Stimulated activated naive CD8-positive, alpha-beta T cell treated with anti-CD3 and anti-CD28 coated beads, Interleukin-15, Interleukin-2, amounts not matched to agents 100 ng/mL and 50 ng/mL, for 24 hours (primary cell): ENCODE measurements around the gene ACOT2.
"Not testable (repeated sequence)": the region's sequence is repeated elsewhere in the genome, so short reads cannot be mapped to it uniquely, and the experiment has no call there.

Experiments used
- H3K27ac Mint-ChIP-seq: one replicate; pipeline ENCODE4 v1.8.0; 2021; ENCODE audit warnings: mild to moderate bottlenecking, mixed read lengths
- H3K27me3 Mint-ChIP-seq: one replicate; pipeline ENCODE4 v1.8.0; 2021; ENCODE audit warnings: mixed read lengths
- H3K36me3 Mint-ChIP-seq: one replicate; pipeline ENCODE4 v1.8.0; 2021; ENCODE audit warnings: low read depth, mixed read lengths
- H3K4me1 Mint-ChIP-seq: one replicate; pipeline ENCODE4 v1.8.0; 2021; ENCODE audit warnings: low read depth, mixed read lengths
- H3K4me3 Mint-ChIP-seq: one replicate; pipeline ENCODE4 v1.8.0; 2021; ENCODE audit warnings: mild to moderate bottlenecking, mixed read lengths
- H3K9me3 Mint-ChIP-seq: one replicate; pipeline ENCODE4 v1.8.0; 2021; ENCODE audit warnings: mixed read lengths

Gene ACOT2, protein sequence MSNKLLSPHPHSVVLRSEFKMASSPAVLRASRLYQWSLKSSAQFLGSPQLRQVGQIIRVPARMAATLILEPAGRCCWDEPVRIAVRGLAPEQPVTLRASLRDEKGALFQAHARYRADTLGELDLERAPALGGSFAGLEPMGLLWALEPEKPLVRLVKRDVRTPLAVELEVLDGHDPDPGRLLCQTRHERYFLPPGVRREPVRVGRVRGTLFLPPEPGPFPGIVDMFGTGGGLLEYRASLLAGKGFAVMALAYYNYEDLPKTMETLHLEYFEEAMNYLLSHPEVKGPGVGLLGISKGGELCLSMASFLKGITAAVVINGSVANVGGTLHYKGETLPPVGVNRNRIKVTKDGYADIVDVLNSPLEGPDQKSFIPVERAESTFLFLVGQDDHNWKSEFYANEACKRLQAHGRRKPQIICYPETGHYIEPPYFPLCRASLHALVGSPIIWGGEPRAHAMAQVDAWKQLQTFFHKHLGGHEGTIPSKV

DNA sequence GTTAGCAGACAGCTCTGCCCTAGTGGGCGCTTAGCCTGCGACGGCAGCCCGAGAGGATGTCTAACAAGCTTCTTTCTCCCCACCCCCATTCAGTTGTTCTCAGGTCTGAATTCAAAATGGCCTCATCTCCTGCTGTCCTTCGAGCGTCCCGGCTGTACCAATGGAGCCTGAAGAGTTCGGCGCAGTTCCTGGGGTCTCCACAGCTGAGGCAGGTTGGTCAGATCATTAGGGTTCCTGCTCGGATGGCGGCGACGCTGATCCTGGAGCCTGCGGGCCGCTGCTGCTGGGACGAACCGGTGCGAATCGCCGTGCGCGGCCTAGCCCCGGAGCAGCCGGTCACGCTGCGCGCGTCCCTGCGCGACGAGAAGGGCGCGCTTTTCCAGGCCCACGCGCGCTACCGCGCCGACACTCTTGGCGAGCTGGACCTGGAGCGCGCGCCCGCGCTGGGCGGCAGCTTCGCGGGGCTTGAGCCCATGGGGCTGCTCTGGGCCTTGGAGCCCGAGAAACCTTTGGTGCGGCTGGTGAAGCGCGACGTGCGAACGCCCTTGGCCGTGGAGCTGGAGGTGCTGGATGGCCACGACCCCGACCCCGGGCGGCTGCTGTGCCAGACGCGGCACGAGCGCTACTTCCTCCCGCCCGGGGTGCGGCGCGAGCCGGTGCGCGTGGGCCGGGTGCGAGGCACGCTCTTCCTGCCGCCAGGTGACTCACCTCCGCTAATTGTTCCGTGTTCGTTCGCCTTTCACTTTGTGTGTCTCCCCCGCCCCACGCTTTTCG is at the start of gene ACOT2:
TSS of gene ACOT2 (plus strand) at position 29 of the 774 bp plus-strand sequence. CDS start at position 57, 28 bp downstream.
- Mint-ChIP-seq H3K36me3 (peaks cover 39% of the 10 kb centered on the region), H3K4me3 (peak within 1 kb of the TSS; percentile 91), H3K27ac (peak within 1 kb of the TSS; percentile 98), H3K4me1 (peaks cover 60% of the 10 kb centered on the region)
- H3K27me3 Mint-ChIP-seq, H3K9me3 Mint-ChIP-seq: not testable (repeated sequence)

- no peaks in the 10 kb centered on the region for H3K4me1 Mint-ChIP-seq
- no peaks in the 10 kb centered on the region for H3K36me3 Mint-ChIP-seq
- no peaks in the 10 kb centered on the region for H3K9me3 Mint-ChIP-seq
- H3K27ac Mint-ChIP-seq, result no peak overlapping the region
- no peak overlapping the region for H3K4me3 Mint-ChIP-seq
- no peaks in the 10 kb centered on the region for H3K27me3 Mint-ChIP-seq
These were observed 47.8 kb upstream of the ACOT2 start for GRCh38 chr14:73521229-73521628.

GRCh38 chr14:73524493-73524892 is 44.5 kb upstream of the ACOT2 start:
- Mint-ChIP-seq H3K27ac (no peak overlapping the region), H3K9me3 (no peaks in the 10 kb centered on the region), H3K36me3 (no peaks in the 10 kb centered on the region), H3K4me3 (no peak overlapping the region), H3K27me3 (no peaks in the 10 kb centered on the region), H3K4me1 (no peaks in the 10 kb centered on the region)

GRCh38 chr14:73526036-73526984 is 42.7 kb upstream of the ACOT2 start:
- no peaks in the 10 kb centered on the region for H3K4me1 Mint-ChIP-seq
- H3K36me3 Mint-ChIP-seq, result no peaks in the 10 kb centered on the region
- H3K27me3 Mint-ChIP-seq, result no peaks in the 10 kb centered on the region
- no peak overlapping the region for H3K4me3 Mint-ChIP-seq
- no peak overlapping the region for H3K27ac Mint-ChIP-seq
- no peaks in the 10 kb centered on the region for H3K9me3 Mint-ChIP-seq

GRCh38 chr14:73529356-73529755 is 39.7 kb upstream of the ACOT2 start:
- H3K4me1 Mint-ChIP-seq, H3K9me3 Mint-ChIP-seq, H3K36me3 Mint-ChIP-seq, H3K4me3 Mint-ChIP-seq, H3K27ac Mint-ChIP-seq, H3K27me3 Mint-ChIP-seq: not testable (repeated sequence)

GRCh38 chr14:73531971-73532370 is 37.0 kb upstream of the ACOT2 start:
- not testable (repeated sequence) for H3K4me3 Mint-ChIP-seq, H3K4me1 Mint-ChIP-seq, H3K27me3 Mint-ChIP-seq, H3K27ac Mint-ChIP-seq, H3K36me3 Mint-ChIP-seq, H3K9me3 Mint-ChIP-seq

- peak overlapping the region; percentile 45 for H3K4me3 Mint-ChIP-seq
These were observed 31.6 kb upstream of the ACOT2 start for GRCh38 chr14:73537244-73538045.

GRCh38 chr14:73539017-73539416 is 30.0 kb upstream of the ACOT2 start:
- not testable (repeated sequence) for H3K4me3 Mint-ChIP-seq

More at GRCh38 chr14:73537244-73538045, 31.6 kb upstream of the ACOT2 start:
- not testable (repeated sequence) for H3K9me3 Mint-ChIP-seq, H3K27ac Mint-ChIP-seq, H3K36me3 Mint-ChIP-seq, H3K27me3 Mint-ChIP-seq, H3K4me1 Mint-ChIP-seq

DNA sequence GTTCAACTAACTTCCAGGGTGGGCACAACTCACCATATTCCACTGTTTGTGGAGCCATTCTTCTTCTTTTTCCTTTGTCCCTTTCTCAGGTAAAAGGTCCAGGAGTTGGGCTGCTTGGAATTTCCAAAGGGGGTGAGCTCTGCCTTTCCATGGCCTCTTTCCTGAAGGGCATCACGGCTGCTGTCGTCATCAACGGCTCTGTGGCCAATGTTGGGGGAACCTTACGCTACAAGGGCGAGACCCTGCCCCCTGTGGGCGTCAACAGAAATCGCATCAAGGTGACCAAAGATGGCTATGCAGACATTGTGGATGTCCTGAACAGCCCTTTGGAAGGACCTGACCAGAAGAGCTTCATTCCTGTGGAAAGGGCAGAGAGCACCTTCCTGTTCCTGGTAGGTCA is 26.1 kb upstream of the ACOT2 start:
- H3K36me3 Mint-ChIP-seq, H3K27ac Mint-ChIP-seq, H3K27me3 Mint-ChIP-seq, H3K4me3 Mint-ChIP-seq, H3K4me1 Mint-ChIP-seq, H3K9me3 Mint-ChIP-seq: not testable (repeated sequence)

More at GRCh38 chr14:73539017-73539416, 30.0 kb upstream of the ACOT2 start:
- H3K9me3 Mint-ChIP-seq, H3K27ac Mint-ChIP-seq, H3K4me1 Mint-ChIP-seq, H3K36me3 Mint-ChIP-seq, H3K27me3 Mint-ChIP-seq: not testable (repeated sequence)

DNA sequence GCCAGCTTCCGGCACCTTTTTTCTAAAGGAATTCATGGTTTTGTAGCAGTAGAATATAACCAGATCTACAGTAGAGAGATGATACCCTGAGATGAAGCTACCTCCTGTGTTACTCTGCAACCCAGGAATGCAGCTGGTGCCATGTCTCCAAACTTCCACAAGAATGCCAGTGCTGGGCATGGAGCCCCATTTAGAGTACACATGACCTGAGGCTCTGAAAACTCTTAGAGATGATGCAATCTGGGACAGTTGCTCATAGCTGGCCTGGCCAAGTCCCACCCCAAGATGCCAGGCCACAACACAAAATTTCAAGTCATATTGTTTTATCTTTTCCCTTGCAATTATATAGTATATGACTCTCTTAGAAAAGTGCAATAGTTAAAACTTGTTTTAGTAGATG is 23.7 kb upstream of the ACOT2 start:
- not testable (repeated sequence) for H3K9me3 Mint-ChIP-seq, H3K27me3 Mint-ChIP-seq

DNA sequence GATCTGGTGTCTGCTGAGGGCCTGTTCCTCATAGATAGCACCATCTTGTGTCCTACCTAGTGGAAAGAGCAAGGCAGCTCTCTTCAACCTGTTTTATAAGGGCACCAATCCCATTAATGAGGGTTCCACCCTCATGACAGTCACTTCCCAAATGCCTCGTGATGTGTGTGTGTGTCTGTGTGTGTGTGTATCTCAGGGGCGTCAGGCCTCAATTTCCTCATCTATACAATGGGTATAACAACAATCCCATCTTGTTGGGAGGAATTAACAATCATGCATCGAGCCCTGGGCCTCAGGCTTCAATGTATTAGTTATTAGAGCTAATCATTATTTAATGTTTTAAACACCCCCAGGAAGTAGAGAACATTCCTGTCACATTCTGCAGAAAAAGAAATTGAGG is 19.9 kb upstream of the ACOT2 start:
- H3K27me3 Mint-ChIP-seq, H3K36me3 Mint-ChIP-seq, H3K27ac Mint-ChIP-seq, H3K4me3 Mint-ChIP-seq, H3K4me1 Mint-ChIP-seq, H3K9me3 Mint-ChIP-seq: not testable (repeated sequence)

More for the DNA sequence above, 23.7 kb upstream of the ACOT2 start:
- H3K4me3 Mint-ChIP-seq, H3K36me3 Mint-ChIP-seq, H3K27ac Mint-ChIP-seq, H3K4me1 Mint-ChIP-seq: not testable (repeated sequence)

DNA sequence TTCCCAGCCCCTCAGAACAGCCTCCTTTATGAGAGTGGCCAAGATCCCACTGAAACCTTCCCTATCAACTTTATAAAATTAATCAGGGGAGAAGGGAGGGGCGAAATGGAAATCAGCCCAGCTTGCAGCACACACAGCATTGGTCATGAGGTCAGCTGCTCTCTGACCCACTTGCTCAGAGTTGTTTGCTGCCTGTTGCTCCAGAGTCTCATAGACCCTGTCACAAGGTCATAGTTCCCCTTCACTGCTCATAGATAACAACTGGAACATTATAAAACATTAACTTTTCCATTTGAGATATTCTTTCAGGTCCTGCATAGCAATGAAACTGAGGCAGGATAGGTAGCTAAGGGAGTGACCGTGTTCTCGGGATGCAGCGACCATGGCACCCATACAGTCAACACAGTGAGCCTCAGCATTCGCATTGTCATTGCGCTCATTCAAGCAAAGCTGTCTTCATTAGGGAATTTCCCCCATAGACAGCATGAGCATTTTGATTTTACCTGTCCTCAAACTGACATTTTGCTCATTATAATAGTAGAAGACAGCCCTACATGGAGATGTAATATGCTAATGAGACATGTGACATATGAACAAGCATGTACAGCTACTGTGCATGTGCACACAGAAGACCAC is 19.0 kb upstream of the ACOT2 start:
- H3K9me3 Mint-ChIP-seq, result not testable (repeated sequence)

DNA sequence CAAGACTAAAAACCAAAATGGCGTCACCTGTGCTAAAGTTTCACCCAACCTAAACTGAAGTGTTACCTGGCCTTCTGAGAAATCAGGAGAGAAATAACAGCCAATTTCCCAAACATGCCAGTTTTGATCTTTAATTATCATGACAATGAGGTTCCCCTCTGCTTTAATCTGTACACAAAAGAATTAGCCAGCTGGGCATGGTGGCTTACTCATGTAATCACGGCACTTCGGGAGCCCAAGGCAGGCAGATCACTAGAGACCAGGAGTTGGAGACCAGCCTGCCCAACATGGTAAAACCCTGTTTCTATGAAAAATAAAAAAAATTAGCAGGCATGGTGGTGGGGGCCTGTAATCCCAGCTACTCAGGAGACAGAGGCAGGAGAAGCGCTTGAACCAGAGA is 15.2 kb upstream of the ACOT2 start:
- Mint-ChIP-seq H3K27ac (no peak overlapping the region), H3K4me1 (no peaks in the 10 kb centered on the region), H3K9me3 (no peaks in the 10 kb centered on the region), H3K4me3 (no peak overlapping the region), H3K36me3 (no peaks in the 10 kb centered on the region), H3K27me3 (no peaks in the 10 kb centered on the region)

More for the DNA sequence above, 19.0 kb upstream of the ACOT2 start:
- not testable (repeated sequence) for H3K36me3 Mint-ChIP-seq, H3K4me3 Mint-ChIP-seq, H3K4me1 Mint-ChIP-seq, H3K27me3 Mint-ChIP-seq, H3K27ac Mint-ChIP-seq

DNA sequence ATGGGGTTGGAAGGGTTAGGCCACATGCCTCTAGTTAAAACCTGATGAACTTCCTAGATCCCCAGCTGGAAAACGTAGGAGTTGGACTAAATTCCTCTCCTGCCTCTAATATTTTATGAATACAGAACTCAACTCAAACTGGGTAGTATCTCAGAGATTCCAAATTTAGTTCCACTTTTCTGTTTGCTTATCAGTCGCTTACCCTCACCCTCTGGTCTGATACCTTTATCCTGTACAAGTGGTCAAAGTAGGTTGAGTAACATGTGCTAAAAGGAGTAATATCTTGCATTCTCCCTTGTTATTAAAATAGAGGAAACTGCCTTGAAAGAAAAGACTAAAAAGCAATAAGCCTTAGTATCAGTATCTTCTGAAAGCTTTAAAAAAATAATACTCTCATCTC is 11.8 kb upstream of the ACOT2 start:
- H3K4me1 Mint-ChIP-seq, H3K36me3 Mint-ChIP-seq, H3K9me3 Mint-ChIP-seq, H3K27ac Mint-ChIP-seq, H3K27me3 Mint-ChIP-seq, H3K4me3 Mint-ChIP-seq: not testable (repeated sequence)
